ENCODE results near the gene SLC25A5. TPM values are rescaled to one million over a fixed set of nuclear protein-coding genes. Genes with fewer than 3 reads are reported as not detected.
A peak's percentile ranks its signal among the peaks of the same experiment; 100 is the strongest.

SLC25A5 gene
- total RNA-seq, 4 donors from 2014 or later = 268 to 328 (median 299) TPM

GRCh38 chrX:119465555-119465954, 2.7 kb upstream of the SLC25A5 start:
- TF ChIP-seq EP300 (IDR thresholded peaks at IDR 0.05) (no peak), POLR2A (IDR thresholded peaks at IDR 0.05; ENCODE audit: low read depth) (no peak), CTCF (IDR thresholded peaks at IDR 0.05) (no peak), POLR2AphosphoS5 (IDR thresholded peaks at IDR 0.05) (no peak)
- H3K9me3 ChIP-seq = no peaks in the 10 kb centered on the region
- H3K36me3 ChIP-seq = peaks cover 0 to 10% (median 9%) of the 10 kb centered on the region in 4 donors
- intact Hi-C loops (cut with DNase I) = no loop called here
- H3K4me1 ChIP-seq = peaks cover 0 to 17% (median 14%) of the 10 kb centered on the region in 4 donors
- H3K27me3 ChIP-seq = no peaks in the 10 kb centered on the region
- H3K27ac ChIP-seq (replicated peaks in 1 of 4) = no peak overlapping the region
- no peak overlapping the region for H3K4me3 ChIP-seq
- WGBS = 93% methylated on average over 3 of the region's 3 CpGs
- DNase-seq (ENCODE audit: extremely low spot score) = no peak

- peaks cover 0 to 20% (median 16%) of the 10 kb centered on the region in 4 donors for H3K36me3 ChIP-seq
- H3K27ac ChIP-seq (replicated peaks in 1 of 4) = no peak overlapping the region
Measured at GRCh38 chrX:119466970-119467369, 1.3 kb upstream of the SLC25A5 start.

GRCh38 chrX:119467433-119467832, 811 bp upstream of the SLC25A5 start:
- H3K9me3 ChIP-seq = no peaks in the 10 kb centered on the region
- peak overlapping the region in 1 of 4 donors; percentile 81 for H3K4me3 ChIP-seq
- H3K27me3 ChIP-seq = no peaks in the 10 kb centered on the region
- intact Hi-C loops (cut with DNase I) = no loop called here
- 75% methylated on average over 6 of the region's 6 CpGs for WGBS
- TF ChIP-seq POLR2A (IDR thresholded peaks at IDR 0.05; ENCODE audit: low read depth) = no peak
- no peak for TF ChIP-seq CTCF (IDR thresholded peaks at IDR 0.05)
- no peak for TF ChIP-seq POLR2AphosphoS5 (IDR thresholded peaks at IDR 0.05)
- TF ChIP-seq EP300 (IDR thresholded peaks at IDR 0.05) = no peak
- peaks cover 0 to 20% (median 16%) of the 10 kb centered on the region in 4 donors for H3K36me3 ChIP-seq
- H3K4me1 ChIP-seq = peaks cover 0 to 17% (median 14%) of the 10 kb centered on the region in 4 donors
- H3K27ac ChIP-seq (replicated peaks in 1 of 4) = peak overlapping the region in 3 of 4 donors; percentile 96 to 98 (median 97)
- no peak for DNase-seq (ENCODE audit: extremely low spot score)

More at GRCh38 chrX:119466970-119467369, 1.3 kb upstream of the SLC25A5 start:
- Histone ChIP-seq H3K27me3 (no peaks in the 10 kb centered on the region), H3K4me1 (peaks cover 0 to 17% (median 14%) of the 10 kb centered on the region in 4 donors), H3K4me3 (no peak overlapping the region), H3K9me3 (no peaks in the 10 kb centered on the region)
- TF ChIP-seq EP300 (IDR thresholded peaks at IDR 0.05) (no peak), POLR2A (IDR thresholded peaks at IDR 0.05; ENCODE audit: low read depth) (no peak), POLR2AphosphoS5 (IDR thresholded peaks at IDR 0.05) (no peak), CTCF (IDR thresholded peaks at IDR 0.05) (no peak)
- no peak for DNase-seq (ENCODE audit: extremely low spot score)
- intact Hi-C loops (cut with DNase I) = no loop called here
- 84% methylated on average over 3 of the region's 3 CpGs for WGBS

GRCh38 chrX:119468551-119469312, 488 bp downstream of the SLC25A5 start:
- Histone ChIP-seq H3K9me3 (no peaks in the 10 kb centered on the region), H3K27ac (replicated peaks in 1 of 4) (peak overlapping the region; percentile 95 to 98 (median 96)), H3K27me3 (no peaks in the 10 kb centered on the region), H3K4me3 (peak overlapping the region; percentile 77 to 86 (median 80)), H3K4me1 (peaks cover 0 to 17% (median 14%) of the 10 kb centered on the region in 4 donors), H3K36me3 (peaks cover 0 to 20% (median 16%) of the 10 kb centered on the region in 4 donors)
- DNase-seq (ENCODE audit: extremely low spot score) = peak; percentile 90
- 43% methylated on average over 35 of the region's 78 CpGs for WGBS
- TF ChIP-seq EP300 (IDR thresholded peaks at IDR 0.05) (no peak), CTCF (IDR thresholded peaks at IDR 0.05) (peak; percentile 70 to 79 (median 77)), POLR2A (IDR thresholded peaks at IDR 0.05; ENCODE audit: low read depth) (peak; percentile 47), POLR2AphosphoS5 (IDR thresholded peaks at IDR 0.05) (peak in 1 of 2 donors; percentile 74)
- intact Hi-C loops (cut with DNase I) = no loop called here
